HEK293T (cell line): Measurements from ENCODE around the gene FXYD7.

ENCODE experiments used
- ARNT ChIP-seq: fragments of 450-650 bp; IDR thresholded peaks from 2 replicates; pipeline ENCODE4 v1.6.1; 2017; ENCODE audit warnings: mild to moderate bottlenecking
- BHLHE40 ChIP-seq: fragments of 450-650 bp; IDR thresholded peaks from 2 replicates; pipeline ENCODE4 v1.6.1; 2016; ENCODE audit warnings: mild to moderate bottlenecking, moderate library complexity, borderline replicate concordance
- CTBP1 ChIP-seq: fragments of 450-650 bp; IDR thresholded peaks from 2 replicates; pipeline ENCODE4 v1.6.1; 2016; ENCODE audit warnings: borderline replicate concordance
- FOXA1 ChIP-seq: fragments of 450-650 bp; IDR thresholded peaks from 2 replicates; pipeline ENCODE4 v1.6.1; 2016; ENCODE audit warnings: mild to moderate bottlenecking
- FOXK2 ChIP-seq: fragments of 450-650 bp; IDR thresholded peaks from 2 replicates; pipeline ENCODE4 v1.6.1; 2016; ENCODE audit warnings: mild to moderate bottlenecking
- FOXM1 ChIP-seq: fragments of 450-650 bp; IDR thresholded peaks from 2 replicates; pipeline ENCODE4 v1.6.1; 2017; ENCODE audit warnings: mild to moderate bottlenecking, borderline replicate concordance
- L3MBTL2 ChIP-seq: fragments of 450-650 bp; conservative IDR thresholded peaks from 2 replicates; pipeline ENCODE4 v1.6.1; 2016; ENCODE audit warnings: mild to moderate bottlenecking
- NFRKB ChIP-seq: fragments of 450-650 bp; IDR thresholded peaks from 2 replicates; pipeline ENCODE4 v1.6.1; 2016; ENCODE audit warnings: mild to moderate bottlenecking, moderate library complexity
- SP1 ChIP-seq: fragments of 450-650 bp; IDR thresholded peaks from 2 replicates; pipeline ENCODE4 v1.6.1; 2017
- SUZ12 ChIP-seq: fragments of 450-650 bp; IDR thresholded peaks from 2 replicates; pipeline ENCODE4 v1.6.1; 2016; ENCODE audit warnings: mild to moderate bottlenecking
- TARDBP ChIP-seq: fragments of 450-650 bp; IDR thresholded peaks from 2 replicates; pipeline ENCODE4 v1.6.1; 2016
- ZNF384 ChIP-seq: fragments of 450-650 bp; IDR thresholded peaks from 2 replicates; pipeline ENCODE4 v1.6.1; 2016

DNA sequence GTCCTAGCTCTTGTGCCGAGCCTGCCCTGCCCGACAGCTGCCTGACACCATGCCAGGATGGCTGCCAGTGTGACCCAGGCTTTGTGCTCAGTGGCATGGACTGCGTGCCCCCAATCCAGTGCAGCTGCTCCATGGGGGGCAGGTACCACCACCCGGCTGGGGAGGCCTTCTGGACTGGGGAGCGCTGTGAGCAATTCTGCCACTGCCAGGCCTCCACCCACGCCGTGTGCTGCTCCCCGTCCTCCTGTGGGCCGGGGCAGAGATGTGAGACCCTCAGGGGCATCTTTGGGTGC is 36.8 kb upstream of the FXYD7 start:
- TF ChIP-seq FOXM1 (no peak), SUZ12 (no peak), TARDBP (no peak), ARNT (no peak), FOXK2 (no peak), BHLHE40 (no peak), L3MBTL2 (no peak), CTBP1 (no peak), SP1 (no peak), NFRKB (no peak), FOXA1 (no peak), ZNF384 (no peak)
